GM12878 (cell line): Measurements from ENCODE around the gene AGER. TPM values are rescaled to one million over a fixed set of nuclear protein-coding genes. Genes with fewer than 3 reads are reported as not detected.

ENCODE experiments used
- ATAC-seq: fragments of 200-7000 bp; cut with Tn5 transposase; 3 replicates; pipeline ENCODE4 v1.9.1; 2020; ENCODE audit warnings: mild to moderate bottlenecking, moderate library complexity
- BruUV-seq: library from RNA; stranded (reverse); fragments of 400-500 nt; replicated peaks from 2 replicates; lab custom pipeline; 2021; lab: Mats Ljungman, UMichigan
- CTCF ChIA-PET: fragments of 300-600 bp; sonication (Branson Sonifier 250); formaldehyde crosslinking; extraction: SDS; loops from one replicate; lab custom pipeline; 2021; ENCODE audit warnings: inconsistent platforms; lab: Yijun Ruan, JAX
- POLR2A ChIA-PET: fragments of 350-600 bp; formaldehyde crosslinking; extraction: SDS; loops from one replicate; lab custom pipeline; 2021; ENCODE audit warnings: inconsistent platforms; lab: Charles Lee
- RAD21 ChIA-PET: fragments of 300-600 bp; sonication (Branson Sonifier 250); formaldehyde crosslinking; loops from one replicate; lab custom pipeline; 2023; ENCODE audit warnings: antibody characterized with exemption; ENCODE audit not compliant: unreplicated experiment; lab: Charles Lee
- SMC1A ChIA-PET: fragments of 300-600 bp; sonication (Branson Sonifier 250); formaldehyde crosslinking; loops from one replicate; lab custom pipeline; 2023; ENCODE audit not compliant: unreplicated experiment, uncharacterized antibody; lab: Charles Lee
- DNase-seq: peaks from one replicate; pipeline ENCODE4 v3.0.0-alpha.2; 2011; ENCODE audit warnings: low read depth, low spot score
- FAIRE-seq: peaks from 3 replicates; lab custom pipeline; 2011; peaks lifted over from hg19 to GRCh38; lab: Jason Lieb, UNC
- H2AFZ ChIP-seq: 2 replicates; pipeline ENCODE4 v1.6.0; 2011; ENCODE audit warnings: low read depth, low read length, control low read depth; ENCODE audit not compliant: control insufficient read depth
- H3K27ac ChIP-seq: 2 replicates; pipeline ENCODE4 v1.5.1; 2011; ENCODE audit warnings: control low read depth; ENCODE audit not compliant: control insufficient read depth, insufficient read depth
- H3K27me3 ChIP-seq, 2 experiments: replicated peaks in 1 of 2; 2 replicates each; pipeline versions ENCODE4 v1.6.0 to v1.6.1; 2011; ENCODE audit warnings: low read length in 1 of 2; ENCODE audit not compliant: control insufficient read depth in 2 of 2, insufficient read depth in 2 of 2
- H3K36me3 ChIP-seq, 2 experiments: 2 replicates each; pipeline ENCODE4 v1.5.1; 2011; ENCODE audit warnings: low read length in 1 of 2; ENCODE audit not compliant: control insufficient read depth in 2 of 2, insufficient read depth in 2 of 2
- H3K4me1 ChIP-seq: 2 replicates; pipeline ENCODE4 v1.6.1; 2011; ENCODE audit warnings: mild to moderate bottlenecking, low read length, moderate library complexity, mixed read lengths; ENCODE audit not compliant: control insufficient read depth, insufficient read depth
- H3K4me2 ChIP-seq: 2 replicates; pipeline ENCODE4 v1.6.0; 2011; ENCODE audit warnings: control low read depth; ENCODE audit not compliant: control insufficient read depth, insufficient read depth
- H3K4me3 ChIP-seq: fragments of 200-600 bp; sonication (generic); 2 replicates; pipeline ENCODE4 v1.5.1; 2016
- H3K79me2 ChIP-seq: 2 replicates; pipeline ENCODE4 v1.6.0; 2011; ENCODE audit warnings: low read length; ENCODE audit not compliant: control insufficient read depth, insufficient read depth
- H3K9ac ChIP-seq: 2 replicates; pipeline ENCODE4 v1.8.0; 2011; ENCODE audit warnings: low read length, control low read depth, mixed read lengths; ENCODE audit not compliant: control insufficient read depth, insufficient read depth
- H3K9me3 ChIP-seq: replicated peaks from 3 replicates; pipeline ENCODE4 v1.5.1; 2011; ENCODE audit warnings: mild to moderate bottlenecking, low read length; ENCODE audit not compliant: control insufficient read depth, insufficient read depth
- H4K20me1 ChIP-seq: 2 replicates; pipeline ENCODE4 v1.6.0; 2011; ENCODE audit not compliant: control insufficient read depth, insufficient read depth
- ASH2L ChIP-seq: fragments of 300-600, 200-600 bp; sonication (generic); IDR thresholded peaks from 2 replicates; pipeline ENCODE4 v1.6.1; 2017; ENCODE audit warnings: low read depth, mild to moderate bottlenecking, borderline replicate concordance
- BRCA1 ChIP-seq: IDR thresholded peaks from 2 replicates; pipeline ENCODE4 v1.6.1; 2011; ENCODE audit warnings: low read depth, low read length, improper control_type of control experiment
- EED ChIP-seq: sonication (generic); IDR thresholded peaks from 2 replicates; pipeline ENCODE4 v1.6.1; 2016; ENCODE audit warnings: antibody characterized with exemption, low read depth
- EGR1 ChIP-seq, 2 experiments: IDR thresholded peaks; 1 replicate in 1 of 2; 2 replicates in 1 of 2; pipeline ENCODE4 v1.6.1; 2011 to 2012; ENCODE audit warnings: low read depth in 2 of 2, low read length in 2 of 2, borderline replicate concordance in 1 of 2, mild to moderate bottlenecking in 1 of 2, moderate library complexity in 1 of 2
- HCFC1 ChIP-seq: fragments of 150-350 bp; IDR thresholded peaks from 2 replicates; pipeline ENCODE4 v1.6.1; 2014; ENCODE audit warnings: low read length
- IKZF2 ChIP-seq, 2 experiments: fragments of 450-650 bp; IDR thresholded peaks; 2 replicates each; pipeline ENCODE4 v1.6.1; 2017; ENCODE audit warnings: mild to moderate bottlenecking in 2 of 2, moderate library complexity in 2 of 2
- NR2C1 ChIP-seq: fragments of 450-650 bp; IDR thresholded peaks from 2 replicates; pipeline ENCODE4 v1.6.1; 2017; ENCODE audit warnings: antibody characterized with exemption, mild to moderate bottlenecking, moderate library complexity
- NRF1 ChIP-seq: conservative IDR thresholded peaks from 2 replicates; pipeline ENCODE4 v1.6.1; 2011; ENCODE audit warnings: mild to moderate bottlenecking, low read depth, low read length, improper control_type of control experiment
- POU2F2 ChIP-seq: IDR thresholded peaks from 3 replicates; pipeline ENCODE4 v1.6.1; 2011; ENCODE audit warnings: low read depth, mild to moderate bottlenecking, low read length, borderline replicate concordance
- SIN3A ChIP-seq: IDR thresholded peaks from 2 replicates; pipeline ENCODE4 v1.6.1; 2012; ENCODE audit warnings: low read depth, low read length, improper control_type of control experiment
- SP1 ChIP-seq: IDR thresholded peaks from one replicate; pipeline ENCODE4 v1.6.1; 2011; ENCODE audit warnings: low read depth, low read length
- STAT1 ChIP-seq: fragments of 450-650 bp; conservative IDR thresholded peaks from 2 replicates; pipeline ENCODE4 v1.6.1; 2014; ENCODE audit warnings: antibody characterized with exemption, mild to moderate bottlenecking
- YY1 ChIP-seq: IDR thresholded peaks from 2 replicates; pipeline ENCODE4 v1.6.1; 2011; ENCODE audit warnings: low read depth, mild to moderate bottlenecking, low read length
- ZZZ3 ChIP-seq: IDR thresholded peaks from 2 replicates; pipeline ENCODE4 v1.6.1; 2011; ENCODE audit warnings: low read depth; ENCODE audit not compliant: control insufficient read depth, insufficient read length
- WGBS: methylation state at CpG from one replicate; pipeline ENCODE4 v1.1.6; 2016; ENCODE audit warnings: low lambda C conversion rate; ENCODE audit not compliant: insufficient replicate concordance, insufficient coverage; ENCODE audit errors: missing lambda C conversion rate; 5-methylcytosine and 5-hydroxymethylcytosine counted together
- in situ Hi-C: fragments of 300-500 bp; cut with MboI; formaldehyde crosslinking; loops from 9 replicates; pipeline ENCODE4 v1.14.3; 2018; ENCODE audit warnings: mixed read lengths
- intact Hi-C: fragments of 100-400 bp; cut with micrococcal nuclease; formaldehyde crosslinking; loops from one replicate; pipeline ENCODE4 v1.14.2; 2022; ENCODE audit not compliant: unreplicated experiment
- polyA plus RNA-seq, 11 experiments: library from polyadenylated mRNA; depleted of rRNA in 4 of 11; unstranded in 6 of 11; stranded (reverse) in 5 of 11; fragments of >200 nt; fragmentation: Nextera tagmentation in 4 of 11; fragmentation: Illumina TruSeq in 1 of 11; extraction: Ambion mirVana in 4 of 11; extraction: Trizol in 1 of 11; gene quantifications; 1 replicate in 1 of 11; 2 replicates in 10 of 11; pipeline versions ENCODE4 v1.2.1 to v1.2.3, GENCODE V29; 2011 to 2016; ENCODE audit warnings: inconsistent platforms in 2 of 11, missing spikeins in 2 of 11, low read depth in 1 of 11
- total RNA-seq, 4 experiments: library from RNA; depleted of rRNA in 3 of 4; stranded (reverse); fragments of >200 nt in 3 of 4; fragmentation: Illumina TruSeq in 1 of 4; extraction: Trizol in 1 of 4; gene quantifications; 2 replicates each; pipeline versions ENCODE4 v1.2.1 to v1.2.3, GENCODE V29; 2013 to 2021
- TF ChIP-seq, protein P1 (sequence below): fragments of 150-350 bp; IDR thresholded peaks from 2 replicates; pipeline ENCODE4 v1.6.1; 2016; ENCODE audit warnings: low read depth, low read length
- TF ChIP-seq, protein P2 (sequence below): fragments of 450-650 bp; IDR thresholded peaks from 2 replicates; pipeline ENCODE4 v1.6.1; 2016; ENCODE audit warnings: mild to moderate bottlenecking
- TF ChIP-seq, protein P3 (sequence below): fragments of 150-350 bp; IDR thresholded peaks from 2 replicates; pipeline ENCODE4 v1.6.1; 2014; ENCODE audit warnings: mild to moderate bottlenecking, low read depth, low read length

Gene AGER
- total and polyA plus RNA-seq, 10 of the 15 experiments (the other 5 are each of a cell fraction or from before 2014, with no cell fraction given): 1.1 to 18.2 (median 3.9) TPM

DNA sequence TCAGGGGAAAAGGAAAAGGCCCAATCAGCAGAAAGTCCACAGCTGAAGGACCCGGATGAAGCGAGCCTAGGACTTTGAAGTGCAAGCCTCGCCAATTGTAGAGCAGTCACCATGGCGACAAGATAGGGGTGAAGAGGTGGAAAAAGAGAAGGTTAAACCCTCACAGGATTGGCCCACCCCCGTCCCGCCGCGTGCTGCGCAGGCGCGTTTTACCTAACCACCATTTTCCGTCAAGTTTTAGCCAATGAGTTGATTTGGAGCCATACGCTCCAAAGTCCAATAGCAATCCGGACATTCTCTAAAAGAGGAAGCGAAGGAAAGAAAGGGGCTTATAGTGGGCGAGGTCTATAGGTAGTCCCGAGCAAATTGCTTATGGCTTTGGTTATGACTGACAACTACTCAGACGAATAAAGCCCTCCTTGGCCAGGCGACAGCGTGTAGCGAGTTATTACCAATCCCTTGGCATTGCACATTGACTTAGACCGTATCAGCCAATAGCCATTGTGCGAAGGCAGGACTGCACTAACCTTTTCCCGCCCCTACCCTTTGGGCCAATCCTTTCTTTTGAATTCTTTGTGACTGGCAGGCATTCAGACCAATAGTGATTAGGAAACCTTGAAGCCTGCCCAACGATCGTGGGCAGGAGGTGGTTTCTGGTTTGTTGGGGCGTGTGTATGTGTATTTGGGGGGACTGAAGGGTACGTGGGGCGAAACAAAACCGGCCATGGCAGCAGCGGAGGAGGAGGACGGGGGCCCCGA is 6.1 kb downstream of the AGER start, which contains the start of gene RNF5:
Gene RNF5 (plus strand): TSS at position 618 of the 759 bp plus-strand sequence. CDS start 107 bp downstream, at position 725.
- Histone ChIP-seq H3K36me3 (peaks cover 0 to 2% of the 10 kb centered on the region in 2 experiments; a peak in 2 of 4 replicates), H3K79me2 (peaks cover 22% of the 10 kb centered on the region), H3K4me2 (peak within 1 kb of the TSS; percentile 77), H3K27me3 (no peaks in the 10 kb centered on the region), H3K9me3 (no peaks in the 10 kb centered on the region), H3K9ac (peak within 1 kb of the TSS; percentile 91), H3K4me1 (peaks cover 10% of the 10 kb centered on the region), H4K20me1 (no peaks in the 10 kb centered on the region), H2AFZ (peak within 1 kb of the TSS; percentile 78), H3K27ac (peak within 1 kb of the TSS; percentile 79), H3K4me3 (peak within 1 kb of the TSS; percentile 86)
- SMC1A ChIA-PET: interaction anchor here (1.0 to 4.2 kb wide), 4 partner anchors 14 to 351 kb away, joined by 3 to 41 read pairs (median 14); partner anchors contain the start of genes ATF6B, FKBPL, GPSM3 and HSPA1B
- intact Hi-C loops (loop anchor here (2.0 kb wide), 2 partner anchors 13 to 59 kb away; partner anchors contain the start of gene PBX2), in situ Hi-C loops (no loop called here)
- BruUV-seq: no TSS peak
- CTCF ChIA-PET: interaction anchor here (0.6 to 2.2 kb wide), 7 partner anchors 13 to 1286 kb away, joined by 3 to 19 read pairs (median 4); partner anchors contain the start of gene GPSM3
- ATAC-seq (peak; percentile 91), DNase-seq (peak; percentile 100), FAIRE-seq (peak; percentile 100)
- POLR2A ChIA-PET: interaction anchor here (1.3 to 5.7 kb wide), 7 partner anchors 12 to 59 kb away, joined by 3 to 123 read pairs (median 11); partner anchors contain the start of genes ATF6B, FKBPL, GPSM3 and PBX2
- WGBS: 3% methylated on average over 32 of the region's 33 CpGs
- RAD21 ChIA-PET: interaction anchor here (0.7 to 2.6 kb wide), 8 partner anchors 11 to 49 kb away, joined by 3 to 21 read pairs (median 6); partner anchors contain the start of genes ATF6B, GPSM3 and PBX2
- TF ChIP-seq, protein P1, sequence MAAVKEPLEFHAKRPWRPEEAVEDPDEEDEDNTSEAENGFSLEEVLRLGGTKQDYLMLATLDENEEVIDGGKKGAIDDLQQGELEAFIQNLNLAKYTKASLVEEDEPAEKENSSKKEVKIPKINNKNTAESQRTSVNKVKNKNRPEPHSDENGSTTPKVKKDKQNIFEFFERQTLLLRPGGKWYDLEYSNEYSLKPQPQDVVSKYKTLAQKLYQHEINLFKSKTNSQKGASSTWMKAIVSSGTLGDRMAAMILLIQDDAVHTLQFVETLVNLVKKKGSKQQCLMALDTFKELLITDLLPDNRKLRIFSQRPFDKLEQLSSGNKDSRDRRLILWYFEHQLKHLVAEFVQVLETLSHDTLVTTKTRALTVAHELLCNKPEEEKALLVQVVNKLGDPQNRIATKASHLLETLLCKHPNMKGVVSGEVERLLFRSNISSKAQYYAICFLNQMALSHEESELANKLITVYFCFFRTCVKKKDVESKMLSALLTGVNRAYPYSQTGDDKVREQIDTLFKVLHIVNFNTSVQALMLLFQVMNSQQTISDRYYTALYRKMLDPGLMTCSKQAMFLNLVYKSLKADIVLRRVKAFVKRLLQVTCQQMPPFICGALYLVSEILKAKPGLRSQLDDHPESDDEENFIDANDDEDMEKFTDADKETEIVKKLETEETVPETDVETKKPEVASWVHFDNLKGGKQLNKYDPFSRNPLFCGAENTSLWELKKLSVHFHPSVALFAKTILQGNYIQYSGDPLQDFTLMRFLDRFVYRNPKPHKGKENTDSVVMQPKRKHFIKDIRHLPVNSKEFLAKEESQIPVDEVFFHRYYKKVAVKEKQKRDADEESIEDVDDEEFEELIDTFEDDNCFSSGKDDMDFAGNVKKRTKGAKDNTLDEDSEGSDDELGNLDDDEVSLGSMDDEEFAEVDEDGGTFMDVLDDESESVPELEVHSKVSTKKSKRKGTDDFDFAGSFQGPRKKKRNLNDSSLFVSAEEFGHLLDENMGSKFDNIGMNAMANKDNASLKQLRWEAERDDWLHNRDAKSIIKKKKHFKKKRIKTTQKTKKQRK: peak; percentile 98
- TF ChIP-seq ZZZ3 (no peak), SIN3A (peak; percentile 79; the same call in 1 of the 2 replicates), SP1 (peak; percentile 98), NRF1 (peak; percentile 74), IKZF2 (IDR thresholded peaks at IDR 0.05) (no peak), STAT1 (no peak), ASH2L (no peak), YY1 (peak; percentile 61; the same call in 1 of the 2 replicates), POU2F2 (peak; percentile 3; the same call in 1 of the 3 replicates), BRCA1 (no peak), NR2C1 (no peak), HCFC1 (peak; percentile 6; the same call in 1 of the 2 replicates), EED (0 out of 2 replicates have a peak, but pooled peaks have one; percentile 9), EGR1 (IDR thresholded peaks at IDR 0.05; ENCODE audit: borderline replicate concordance in 1 of 2, low read depth in 2 of 2, low read length in 2 of 2) (no peak)
- TF ChIP-seq, protein P2, sequence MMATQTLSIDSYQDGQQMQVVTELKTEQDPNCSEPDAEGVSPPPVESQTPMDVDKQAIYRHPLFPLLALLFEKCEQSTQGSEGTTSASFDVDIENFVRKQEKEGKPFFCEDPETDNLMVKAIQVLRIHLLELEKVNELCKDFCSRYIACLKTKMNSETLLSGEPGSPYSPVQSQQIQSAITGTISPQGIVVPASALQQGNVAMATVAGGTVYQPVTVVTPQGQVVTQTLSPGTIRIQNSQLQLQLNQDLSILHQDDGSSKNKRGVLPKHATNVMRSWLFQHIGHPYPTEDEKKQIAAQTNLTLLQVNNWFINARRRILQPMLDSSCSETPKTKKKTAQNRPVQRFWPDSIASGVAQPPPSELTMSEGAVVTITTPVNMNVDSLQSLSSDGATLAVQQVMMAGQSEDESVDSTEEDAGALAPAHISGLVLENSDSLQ: peak; percentile 100
- TF ChIP-seq, protein P3, sequence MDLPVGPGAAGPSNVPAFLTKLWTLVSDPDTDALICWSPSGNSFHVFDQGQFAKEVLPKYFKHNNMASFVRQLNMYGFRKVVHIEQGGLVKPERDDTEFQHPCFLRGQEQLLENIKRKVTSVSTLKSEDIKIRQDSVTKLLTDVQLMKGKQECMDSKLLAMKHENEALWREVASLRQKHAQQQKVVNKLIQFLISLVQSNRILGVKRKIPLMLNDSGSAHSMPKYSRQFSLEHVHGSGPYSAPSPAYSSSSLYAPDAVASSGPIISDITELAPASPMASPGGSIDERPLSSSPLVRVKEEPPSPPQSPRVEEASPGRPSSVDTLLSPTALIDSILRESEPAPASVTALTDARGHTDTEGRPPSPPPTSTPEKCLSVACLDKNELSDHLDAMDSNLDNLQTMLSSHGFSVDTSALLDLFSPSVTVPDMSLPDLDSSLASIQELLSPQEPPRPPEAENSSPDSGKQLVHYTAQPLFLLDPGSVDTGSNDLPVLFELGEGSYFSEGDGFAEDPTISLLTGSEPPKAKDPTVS: no peak
